Liver (tissue), 9 donors: Measurements from ENCODE around the gene RGMA. TPM values are rescaled to one million over a fixed set of nuclear protein-coding genes. Genes with fewer than 3 reads are reported as not detected.

ENCODE experiments used
- DNase-seq: peaks from one replicate; pipeline ENCODE4 v3.0.0-alpha.2; 2017; ENCODE audit warnings: low spot score
- H3K27ac ChIP-seq, 2 donors: one replicate each; pipeline ENCODE4 v1.7.0; 2013; ENCODE audit warnings: inconsistent platforms in 2 of 2, low read length in 2 of 2, control low read depth in 1 of 2, low read depth in 1 of 2, mild to moderate bottlenecking in 1 of 2
- H3K27me3 ChIP-seq, 4 donors: one replicate each; pipeline versions ENCODE4 v1.6.1 to v1.7.0; 2013; ENCODE audit warnings: low read length in 3 of 4, inconsistent platforms in 1 of 4, mild to moderate bottlenecking in 1 of 4, moderate library complexity in 1 of 4; ENCODE audit not compliant: control insufficient read depth in 4 of 4, insufficient read depth in 4 of 4
- H3K36me3 ChIP-seq, 4 donors: one replicate each; pipeline versions ENCODE4 v1.6.1 to v1.7.0; 2013; ENCODE audit warnings: low read length in 3 of 4, mild to moderate bottlenecking in 3 of 4, low read depth in 1 of 4, moderate library complexity in 1 of 4; ENCODE audit not compliant: control insufficient read depth in 4 of 4, insufficient read depth in 3 of 4
- H3K4me1 ChIP-seq, 4 donors: one replicate each; pipeline versions ENCODE4 v1.6.1 to v1.7.0; 2013; ENCODE audit warnings: low read length in 3 of 4, mild to moderate bottlenecking in 3 of 4, moderate library complexity in 1 of 4; ENCODE audit not compliant: control insufficient read depth in 4 of 4, insufficient read depth in 4 of 4
- H3K4me3 ChIP-seq, 3 donors: one replicate each; pipeline versions ENCODE4 v1.6.1 to v1.7.0; 2013; ENCODE audit warnings: low read length in 3 of 3, control low read depth in 1 of 3, low read depth in 1 of 3, mild to moderate bottlenecking in 1 of 3
- H3K9ac ChIP-seq, 2 donors: one replicate each; pipeline ENCODE4 v1.7.0; 2013; ENCODE audit warnings: low read length in 2 of 2, mild to moderate bottlenecking in 2 of 2, moderate library complexity in 2 of 2, control low read depth in 1 of 2, low read depth in 1 of 2
- H3K9me3 ChIP-seq, 4 donors: one replicate each; pipeline versions ENCODE4 v1.6.1 to v1.7.0; 2013; ENCODE audit warnings: low read length in 3 of 4; ENCODE audit not compliant: control insufficient read depth in 4 of 4
- EGR1 ChIP-seq, 2 donors: IDR thresholded peaks; 2 replicates each; pipeline ENCODE4 v1.6.1; 2016 to 2018; ENCODE audit warnings: antibody characterized with exemption in 2 of 2, low read depth in 2 of 2
- FOXA1 ChIP-seq: IDR thresholded peaks from 2 replicates; pipeline ENCODE4 v1.6.1; 2016; ENCODE audit warnings: antibody characterized with exemption
- GABPA ChIP-seq, 2 donors: IDR thresholded peaks in 1 of 2; conservative IDR thresholded peaks in 1 of 2; 2 replicates each; pipeline ENCODE4 v1.6.1; 2016; ENCODE audit warnings: antibody characterized with exemption in 2 of 2, mild to moderate bottlenecking in 1 of 2, moderate library complexity in 1 of 2
- HNF4A ChIP-seq, 2 donors: conservative IDR thresholded peaks; 2 replicates each; pipeline ENCODE4 v1.6.1; 2016; ENCODE audit warnings: antibody characterized with exemption in 2 of 2, mild to moderate bottlenecking in 2 of 2
- HNF4G ChIP-seq: IDR thresholded peaks from 2 replicates; pipeline ENCODE4 v1.6.1; 2016; ENCODE audit warnings: antibody characterized with exemption
- JUND ChIP-seq, 2 donors: IDR thresholded peaks; 2 replicates each; pipeline ENCODE4 v1.6.1; 2016; ENCODE audit warnings: antibody characterized with exemption in 2 of 2
- NR2F2 ChIP-seq: IDR thresholded peaks from 2 replicates; pipeline ENCODE4 v1.6.1; 2016; ENCODE audit warnings: antibody characterized with exemption
- RAD21 ChIP-seq, 2 donors: IDR thresholded peaks; 2 replicates each; pipeline ENCODE4 v1.6.1; 2016; ENCODE audit warnings: antibody characterized with exemption in 2 of 2, mild to moderate bottlenecking in 2 of 2
- RXRA ChIP-seq, 2 donors: IDR thresholded peaks; 2 replicates each; pipeline ENCODE4 v1.6.1; 2017 to 2018; ENCODE audit warnings: antibody characterized with exemption in 2 of 2, mild to moderate bottlenecking in 1 of 2
- SP1 ChIP-seq: IDR thresholded peaks from 2 replicates; pipeline ENCODE4 v1.6.1; 2018; ENCODE audit warnings: antibody characterized with exemption, mild to moderate bottlenecking
- TAF1 ChIP-seq: conservative IDR thresholded peaks from 2 replicates; pipeline ENCODE4 v1.6.1; 2016; ENCODE audit warnings: antibody characterized with exemption, mild to moderate bottlenecking
- YY1 ChIP-seq: IDR thresholded peaks from 2 replicates; pipeline ENCODE4 v1.6.1; 2016; ENCODE audit warnings: antibody characterized with exemption, mild to moderate bottlenecking
- WGBS: extraction: QIAGEN DNeasy Blood & Tissue Kit; methylation state at CpG from one replicate; pipeline ENCODE4 v1.1.7; 2013; 5-methylcytosine and 5-hydroxymethylcytosine counted together
- polyA plus RNA-seq, 2 donors: library from polyadenylated mRNA; stranded (reverse) in 1 of 2; unstranded in 1 of 2; fragments of 200-250 nt in 1 of 2; fragments of >200 nt in 1 of 2; fragmentation: Nextera tagmentation in 1 of 2; extraction: Ambion mirVana in 1 of 2; gene quantifications; one replicate each; pipeline versions ENCODE4 v1.2.1 to v1.2.3, GENCODE V29; 2013 to 2015
- total RNA-seq, 2 donors: library from RNA; depleted of rRNA; stranded (reverse); fragments of >200 nt; gene quantifications; one replicate each; pipeline ENCODE4 v1.2.3, GENCODE V29; 2014
- TF ChIP-seq, protein P1 (sequence below): fragments of 150-350 bp; IDR thresholded peaks from 2 replicates; pipeline ENCODE4 v1.5.1; 2017; ENCODE audit warnings: improper control_type of control experiment, low read depth, low read length; ENCODE audit not compliant: missing input control
- TF ChIP-seq, protein P2 (sequence below): IDR thresholded peaks from 2 replicates; pipeline ENCODE4 v1.6.1; 2016; ENCODE audit warnings: antibody characterized with exemption
- TF ChIP-seq, protein P3 (sequence below): IDR thresholded peaks from 2 replicates; pipeline ENCODE4 v1.6.1; 2016; ENCODE audit warnings: antibody characterized with exemption
- TF ChIP-seq, protein P4 (sequence below): IDR thresholded peaks from 2 replicates; pipeline ENCODE4 v1.6.1; 2016; ENCODE audit warnings: antibody characterized with exemption
- TF ChIP-seq, protein P5 (sequence below): IDR thresholded peaks from 2 replicates; pipeline ENCODE4 v1.6.1; 2016; ENCODE audit warnings: antibody characterized with exemption, mild to moderate bottlenecking
- donor health status: healthy.
- donor health status: healthy.
- donor health status: healthy.
- donor health status: healthy.
- donor health status: healthy.

Gene RGMA
- total and polyA plus RNA-seq, 4 donors = 0.15 to 0.33 (median 0.18) TPM; not detected in 1

DNA sequence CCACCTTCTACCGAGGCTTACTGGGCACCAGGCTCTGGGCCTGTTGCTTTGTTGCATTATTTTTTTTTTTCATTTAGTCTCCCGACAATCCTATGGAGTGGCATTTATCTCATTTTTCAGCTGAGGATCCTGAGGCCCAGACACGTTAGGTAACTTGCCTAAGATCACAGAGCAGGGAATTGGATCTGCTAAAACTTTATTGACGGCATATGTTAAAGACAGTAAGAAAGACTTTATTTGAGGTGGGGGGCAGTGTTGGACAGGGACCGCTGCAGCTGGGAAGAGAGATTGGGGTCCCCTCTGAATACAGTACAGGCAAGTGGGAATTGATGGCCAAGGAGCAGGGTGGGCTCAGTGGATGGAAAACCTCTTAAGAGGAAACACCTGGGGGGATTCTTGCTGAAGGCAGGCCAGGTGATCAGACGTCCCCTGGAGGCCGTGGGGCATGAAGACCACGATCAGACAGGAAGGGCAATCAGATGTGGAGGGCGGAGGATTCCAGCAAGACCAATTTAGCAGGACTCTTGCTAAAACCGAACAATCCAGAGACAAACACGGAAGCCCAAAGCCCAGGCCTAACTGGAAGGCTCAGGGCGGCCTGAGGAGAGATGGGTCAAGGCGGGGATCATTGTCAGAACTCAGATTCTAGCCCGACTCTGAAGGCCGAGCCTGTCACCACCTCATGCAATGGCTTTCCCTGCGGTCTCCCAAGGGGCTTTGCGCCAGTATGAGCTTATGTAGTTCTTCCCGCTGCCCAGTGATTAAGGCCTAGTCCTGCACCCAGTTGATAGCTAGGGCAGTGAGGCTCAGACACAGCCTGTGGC lies 53.7 kb downstream of the RGMA start:
- no peaks in the 10 kb centered on the region for H3K36me3 ChIP-seq
- DNase-seq = no peak
- TF ChIP-seq TAF1 = no peak
- no peak for TF ChIP-seq GABPA (IDR thresholded peaks at IDR 0.05 in 1 of 2, conservative IDR thresholded peaks at IDR 0.05 in 1 of 2)
- no peak for TF ChIP-seq FOXA1
- no peak for TF ChIP-seq EGR1 (IDR thresholded peaks at IDR 0.05; ENCODE audit: low read depth in 2 of 2)
- no peak for TF ChIP-seq YY1
- TF ChIP-seq RXRA (IDR thresholded peaks at IDR 0.05) = no peak
- TF ChIP-seq, protein P1, sequence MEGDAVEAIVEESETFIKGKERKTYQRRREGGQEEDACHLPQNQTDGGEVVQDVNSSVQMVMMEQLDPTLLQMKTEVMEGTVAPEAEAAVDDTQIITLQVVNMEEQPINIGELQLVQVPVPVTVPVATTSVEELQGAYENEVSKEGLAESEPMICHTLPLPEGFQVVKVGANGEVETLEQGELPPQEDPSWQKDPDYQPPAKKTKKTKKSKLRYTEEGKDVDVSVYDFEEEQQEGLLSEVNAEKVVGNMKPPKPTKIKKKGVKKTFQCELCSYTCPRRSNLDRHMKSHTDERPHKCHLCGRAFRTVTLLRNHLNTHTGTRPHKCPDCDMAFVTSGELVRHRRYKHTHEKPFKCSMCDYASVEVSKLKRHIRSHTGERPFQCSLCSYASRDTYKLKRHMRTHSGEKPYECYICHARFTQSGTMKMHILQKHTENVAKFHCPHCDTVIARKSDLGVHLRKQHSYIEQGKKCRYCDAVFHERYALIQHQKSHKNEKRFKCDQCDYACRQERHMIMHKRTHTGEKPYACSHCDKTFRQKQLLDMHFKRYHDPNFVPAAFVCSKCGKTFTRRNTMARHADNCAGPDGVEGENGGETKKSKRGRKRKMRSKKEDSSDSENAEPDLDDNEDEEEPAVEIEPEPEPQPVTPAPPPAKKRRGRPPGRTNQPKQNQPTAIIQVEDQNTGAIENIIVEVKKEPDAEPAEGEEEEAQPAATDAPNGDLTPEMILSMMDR = no peak
- TF ChIP-seq RAD21 (IDR thresholded peaks at IDR 0.05) = no peak
- TF ChIP-seq, protein P2, sequence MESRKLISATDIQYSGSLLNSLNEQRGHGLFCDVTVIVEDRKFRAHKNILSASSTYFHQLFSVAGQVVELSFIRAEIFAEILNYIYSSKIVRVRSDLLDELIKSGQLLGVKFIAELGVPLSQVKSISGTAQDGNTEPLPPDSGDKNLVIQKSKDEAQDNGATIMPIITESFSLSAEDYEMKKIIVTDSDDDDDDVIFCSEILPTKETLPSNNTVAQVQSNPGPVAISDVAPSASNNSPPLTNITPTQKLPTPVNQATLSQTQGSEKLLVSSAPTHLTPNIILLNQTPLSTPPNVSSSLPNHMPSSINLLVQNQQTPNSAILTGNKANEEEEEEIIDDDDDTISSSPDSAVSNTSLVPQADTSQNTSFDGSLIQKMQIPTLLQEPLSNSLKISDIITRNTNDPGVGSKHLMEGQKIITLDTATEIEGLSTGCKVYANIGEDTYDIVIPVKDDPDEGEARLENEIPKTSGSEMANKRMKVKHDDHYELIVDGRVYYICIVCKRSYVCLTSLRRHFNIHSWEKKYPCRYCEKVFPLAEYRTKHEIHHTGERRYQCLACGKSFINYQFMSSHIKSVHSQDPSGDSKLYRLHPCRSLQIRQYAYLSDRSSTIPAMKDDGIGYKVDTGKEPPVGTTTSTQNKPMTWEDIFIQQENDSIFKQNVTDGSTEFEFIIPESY = no peak
- TF ChIP-seq NR2F2 = no peak
- TF ChIP-seq, protein P3, sequence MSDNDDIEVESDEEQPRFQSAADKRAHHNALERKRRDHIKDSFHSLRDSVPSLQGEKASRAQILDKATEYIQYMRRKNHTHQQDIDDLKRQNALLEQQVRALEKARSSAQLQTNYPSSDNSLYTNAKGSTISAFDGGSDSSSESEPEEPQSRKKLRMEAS = no peak
- TF ChIP-seq JUND (IDR thresholded peaks at IDR 0.05) = no peak
- TF ChIP-seq HNF4G = no peak
- TF ChIP-seq, protein P4, sequence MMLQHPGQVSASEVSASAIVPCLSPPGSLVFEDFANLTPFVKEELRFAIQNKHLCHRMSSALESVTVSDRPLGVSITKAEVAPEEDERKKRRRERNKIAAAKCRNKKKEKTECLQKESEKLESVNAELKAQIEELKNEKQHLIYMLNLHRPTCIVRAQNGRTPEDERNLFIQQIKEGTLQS = no peak
- TF ChIP-seq SP1 = no peak
- TF ChIP-seq, protein P5, sequence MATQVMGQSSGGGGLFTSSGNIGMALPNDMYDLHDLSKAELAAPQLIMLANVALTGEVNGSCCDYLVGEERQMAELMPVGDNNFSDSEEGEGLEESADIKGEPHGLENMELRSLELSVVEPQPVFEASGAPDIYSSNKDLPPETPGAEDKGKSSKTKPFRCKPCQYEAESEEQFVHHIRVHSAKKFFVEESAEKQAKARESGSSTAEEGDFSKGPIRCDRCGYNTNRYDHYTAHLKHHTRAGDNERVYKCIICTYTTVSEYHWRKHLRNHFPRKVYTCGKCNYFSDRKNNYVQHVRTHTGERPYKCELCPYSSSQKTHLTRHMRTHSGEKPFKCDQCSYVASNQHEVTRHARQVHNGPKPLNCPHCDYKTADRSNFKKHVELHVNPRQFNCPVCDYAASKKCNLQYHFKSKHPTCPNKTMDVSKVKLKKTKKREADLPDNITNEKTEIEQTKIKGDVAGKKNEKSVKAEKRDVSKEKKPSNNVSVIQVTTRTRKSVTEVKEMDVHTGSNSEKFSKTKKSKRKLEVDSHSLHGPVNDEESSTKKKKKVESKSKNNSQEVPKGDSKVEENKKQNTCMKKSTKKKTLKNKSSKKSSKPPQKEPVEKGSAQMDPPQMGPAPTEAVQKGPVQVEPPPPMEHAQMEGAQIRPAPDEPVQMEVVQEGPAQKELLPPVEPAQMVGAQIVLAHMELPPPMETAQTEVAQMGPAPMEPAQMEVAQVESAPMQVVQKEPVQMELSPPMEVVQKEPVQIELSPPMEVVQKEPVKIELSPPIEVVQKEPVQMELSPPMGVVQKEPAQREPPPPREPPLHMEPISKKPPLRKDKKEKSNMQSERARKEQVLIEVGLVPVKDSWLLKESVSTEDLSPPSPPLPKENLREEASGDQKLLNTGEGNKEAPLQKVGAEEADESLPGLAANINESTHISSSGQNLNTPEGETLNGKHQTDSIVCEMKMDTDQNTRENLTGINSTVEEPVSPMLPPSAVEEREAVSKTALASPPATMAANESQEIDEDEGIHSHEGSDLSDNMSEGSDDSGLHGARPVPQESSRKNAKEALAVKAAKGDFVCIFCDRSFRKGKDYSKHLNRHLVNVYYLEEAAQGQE = no peak
- no peak for TF ChIP-seq HNF4A (conservative IDR thresholded peaks at IDR 0.05)
- peaks cover 0 to 7% (median 1%) of the 10 kb centered on the region in 4 donors for H3K4me1 ChIP-seq
- no peak overlapping the region for H3K4me3 ChIP-seq
- no peaks in the 10 kb centered on the region for H3K9me3 ChIP-seq
- H3K9ac ChIP-seq = no peak overlapping the region
- 80% methylated on average over 18 of the region's 18 CpGs for WGBS
- no peaks in the 10 kb centered on the region for H3K27me3 ChIP-seq
- H3K27ac ChIP-seq = no peak overlapping the region
